PC-9 (cell line): ENCODE results near the gene RTEL1. TPM values are rescaled to one million over a fixed set of nuclear protein-coding genes. Genes with fewer than 3 reads are reported as not detected.
"Not testable (repeated sequence)": the region's sequence is repeated elsewhere in the genome, so short reads cannot be mapped to it uniquely, and the experiment has no call there.

Experiments
- BruUV-seq: library from RNA; stranded (reverse); fragments of 400-500 nt; replicated peaks from 2 replicates; lab custom pipeline; 2021; lab: Mats Ljungman, UMichigan
- CTCF ChIA-PET: fragments of 300-600 bp; sonication (Branson Sonifier 250); formaldehyde crosslinking; loops from one replicate; lab custom pipeline; 2022; ENCODE audit warnings: antibody characterized with exemption; lab: Charles Lee
- POLR2A ChIA-PET: fragments of 300-600 bp; sonication (Branson Sonifier 250); formaldehyde crosslinking; loops from one replicate; lab custom pipeline; 2022; ENCODE audit warnings: antibody characterized with exemption; ENCODE audit not compliant: unreplicated experiment; lab: Charles Lee
- DNase-seq, 2 experiments: peaks; one replicate each; pipeline versions ENCODE4 v3.0.0 to v3.0.0-alpha.2; 2015 to 2022; ENCODE audit warnings: mixed read lengths in 1 of 2
- H2AFZ ChIP-seq: fragments of 200-600 bp; sonication (generic); 2 replicates; pipeline ENCODE4 v1.8.1; 2017; ENCODE audit warnings: antibody characterized with exemption
- H3F3A ChIP-seq: fragments of 200-600 bp; sonication (generic); 2 replicates; pipeline ENCODE4 v1.8.1; 2017; ENCODE audit warnings: antibody characterized with exemption, mild to moderate bottlenecking, low read depth; ENCODE audit not compliant: insufficient read depth
- H3K27ac ChIP-seq: fragments of 200-600 bp; sonication (generic); 2 replicates; pipeline ENCODE4 v1.6.1; 2016; ENCODE audit warnings: mixed run types
- H3K27me3 ChIP-seq: fragments of 200-600 bp; sonication (generic); 2 replicates; pipeline ENCODE4 v1.6.1; 2016; ENCODE audit warnings: low read depth, mixed run types; ENCODE audit not compliant: insufficient read depth
- H3K36me3 ChIP-seq: fragments of 200-600 bp; sonication (generic); 2 replicates; pipeline ENCODE4 v1.6.1; 2016; ENCODE audit warnings: low read depth, mixed run types
- H3K4me1 ChIP-seq: fragments of 200-600 bp; sonication (generic); replicated peaks from 2 replicates; pipeline ENCODE4 v1.6.1; 2016; ENCODE audit warnings: mixed run types; ENCODE audit not compliant: insufficient read depth
- H3K4me2 ChIP-seq: fragments of 200-600 bp; sonication (generic); 2 replicates; pipeline ENCODE4 v1.6.1; 2017; ENCODE audit warnings: mixed run types
- H3K4me3 ChIP-seq: fragments of 200-600 bp; sonication (generic); 2 replicates; pipeline ENCODE4 v1.6.1; 2016; ENCODE audit warnings: mixed run types
- H3K79me2 ChIP-seq: fragments of 200-600 bp; sonication (generic); 2 replicates; pipeline ENCODE4 v1.6.1; 2017; ENCODE audit warnings: low read depth, mixed run types
- H3K9me2 ChIP-seq: fragments of 200-600 bp; sonication (generic); 2 replicates; pipeline ENCODE4 v1.8.1; 2017; ENCODE audit warnings: mild to moderate bottlenecking; ENCODE audit not compliant: insufficient read depth
- H3K9me3 ChIP-seq: fragments of 200-600 bp; sonication (generic); 2 replicates; pipeline ENCODE4 v1.8.1; 2016; ENCODE audit warnings: low read depth; ENCODE audit not compliant: insufficient read depth
- H4K20me1 ChIP-seq: fragments of 200-600 bp; sonication (generic); 2 replicates; pipeline ENCODE4 v1.8.1; 2017; ENCODE audit not compliant: insufficient read depth
- EZH2 ChIP-seq: fragments of 200-600 bp; sonication (generic); IDR thresholded peaks from 2 replicates; pipeline ENCODE4 v1.8.0; 2017; ENCODE audit warnings: antibody characterized with exemption, low read depth
- intact Hi-C: fragments of 100-400 bp; cut with micrococcal nuclease; formaldehyde crosslinking; loops from one replicate; pipeline ENCODE4 v1.10.0; 2022; ENCODE audit not compliant: unreplicated experiment
- total RNA-seq: library from RNA; stranded (reverse); gene quantifications from 2 replicates; pipeline ENCODE4 v1.2.3, GENCODE V29; 2021
- TF ChIP-seq, protein P1 (sequence below): fragments of 200-600 bp; sonication (generic); conservative IDR thresholded peaks from 2 replicates; pipeline ENCODE4 v1.6.1; 2017; ENCODE audit warnings: mixed run types, antibody characterized with exemption, mild to moderate bottlenecking, moderate library complexity

Gene RTEL1
- total RNA-seq, 1 experiment from 2014 or later: 36.0 TPM

DNA sequence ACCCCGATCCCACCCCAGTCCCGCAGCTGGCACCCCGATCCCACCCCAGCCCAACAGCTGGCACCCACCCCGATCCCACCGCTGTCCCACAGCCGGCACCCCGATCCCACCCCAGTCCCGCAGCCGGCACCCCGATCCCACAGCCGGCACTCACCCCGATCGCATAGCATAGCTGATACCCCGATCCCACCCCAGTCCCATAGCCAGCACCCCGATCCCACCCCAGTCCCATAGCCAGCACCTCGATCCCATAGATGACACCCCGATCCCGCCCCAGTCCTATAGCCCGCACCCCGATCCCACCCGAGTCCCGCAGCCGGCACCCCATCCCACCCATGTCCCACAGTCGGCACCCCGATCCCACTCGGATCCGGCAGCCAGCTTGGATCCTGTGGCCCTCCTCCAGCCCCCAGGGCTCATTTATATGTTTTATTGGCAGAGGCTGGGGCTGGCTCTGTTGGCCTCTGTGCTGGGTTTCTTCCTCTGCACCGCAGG, 30.3 kb upstream of the RTEL1 start:
- DNase-seq: no peak
- Histone ChIP-seq H3K36me3 (no peaks in the 10 kb centered on the region), H3K4me2 (peak overlapping the region; percentile 96), H3K4me3 (peak overlapping the region; percentile 92), H2AFZ (peak overlapping the region; percentile 92), H3K9me2 (no peaks in the 10 kb centered on the region), H3K9me3 (no peaks in the 10 kb centered on the region), H3K79me2 (peaks cover 61% of the 10 kb centered on the region), H3K27ac (peak overlapping the region; percentile 86), H3F3A (peaks cover 28% of the 10 kb centered on the region; the same call in 1 of the 2 replicates), H3K27me3 (no peaks in the 10 kb centered on the region), H3K4me1 (peaks cover 20% of the 10 kb centered on the region), H4K20me1 (no peaks in the 10 kb centered on the region)
- CTCF ChIA-PET: interaction anchor here (0.6 kb wide), 1 partner anchor 266 kb away, joined by 17 read pairs; no protein-coding TSS in a partner anchor
- no TSS peak for BruUV-seq
- POLR2A ChIA-PET: interaction anchor here (1.1 kb wide), 1 partner anchor 14 kb away, joined by 15 read pairs; no protein-coding TSS in a partner anchor
- TF ChIP-seq, protein P1, sequence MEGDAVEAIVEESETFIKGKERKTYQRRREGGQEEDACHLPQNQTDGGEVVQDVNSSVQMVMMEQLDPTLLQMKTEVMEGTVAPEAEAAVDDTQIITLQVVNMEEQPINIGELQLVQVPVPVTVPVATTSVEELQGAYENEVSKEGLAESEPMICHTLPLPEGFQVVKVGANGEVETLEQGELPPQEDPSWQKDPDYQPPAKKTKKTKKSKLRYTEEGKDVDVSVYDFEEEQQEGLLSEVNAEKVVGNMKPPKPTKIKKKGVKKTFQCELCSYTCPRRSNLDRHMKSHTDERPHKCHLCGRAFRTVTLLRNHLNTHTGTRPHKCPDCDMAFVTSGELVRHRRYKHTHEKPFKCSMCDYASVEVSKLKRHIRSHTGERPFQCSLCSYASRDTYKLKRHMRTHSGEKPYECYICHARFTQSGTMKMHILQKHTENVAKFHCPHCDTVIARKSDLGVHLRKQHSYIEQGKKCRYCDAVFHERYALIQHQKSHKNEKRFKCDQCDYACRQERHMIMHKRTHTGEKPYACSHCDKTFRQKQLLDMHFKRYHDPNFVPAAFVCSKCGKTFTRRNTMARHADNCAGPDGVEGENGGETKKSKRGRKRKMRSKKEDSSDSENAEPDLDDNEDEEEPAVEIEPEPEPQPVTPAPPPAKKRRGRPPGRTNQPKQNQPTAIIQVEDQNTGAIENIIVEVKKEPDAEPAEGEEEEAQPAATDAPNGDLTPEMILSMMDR: no peak
- TF ChIP-seq EZH2: no peak
- intact Hi-C loops: loop anchor here (1.0 kb wide), 3 partner anchors 89 to 351 kb away; partner anchors contain the start of gene TPD52L2

DNA sequence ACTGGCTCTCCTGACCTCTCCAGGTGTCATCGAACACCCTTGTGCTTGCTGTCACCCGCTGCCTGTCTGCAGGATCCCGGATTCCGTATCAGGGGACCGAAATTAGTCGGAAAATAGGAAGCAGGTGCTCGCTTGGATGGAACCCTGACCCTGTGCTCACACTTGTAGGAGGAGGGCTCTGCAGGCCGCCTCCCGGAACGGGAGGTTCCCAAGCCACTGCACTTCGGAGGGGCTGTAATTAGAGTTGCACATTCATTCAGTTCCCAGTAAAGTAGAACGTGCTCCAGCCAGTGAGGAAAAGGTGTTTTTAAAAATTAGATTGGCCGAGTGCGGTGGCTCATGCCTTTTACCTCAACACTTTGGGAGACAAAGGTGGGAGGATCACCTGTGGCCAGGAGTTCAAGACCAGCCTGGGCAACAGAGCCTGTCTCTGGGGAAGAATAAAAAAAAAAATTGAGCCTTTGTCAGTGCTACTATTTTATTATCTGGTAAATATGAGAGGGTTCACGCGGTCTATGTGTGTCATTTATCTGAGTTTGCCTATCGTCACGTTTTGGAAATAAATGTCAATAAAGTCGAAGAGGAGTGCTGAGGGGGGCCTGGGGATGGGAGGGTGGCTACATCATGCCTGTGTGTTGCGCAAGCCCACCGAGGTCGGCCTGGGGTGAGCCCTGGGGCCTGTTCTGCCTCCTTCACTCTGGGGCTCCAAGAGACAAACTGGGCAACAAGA, 29.7 kb upstream of the RTEL1 start:
- Histone ChIP-seq H3K4me2 (peak overlapping the region; percentile 96), H3K79me2 (peaks cover 55% of the 10 kb centered on the region), H3K27ac (peak overlapping the region; percentile 86), H3K4me3 (peak overlapping the region; percentile 92), H3K27me3 (no peaks in the 10 kb centered on the region), H3F3A (peaks cover 29% of the 10 kb centered on the region; the same call in 1 of the 2 replicates), H2AFZ (peak overlapping the region; percentile 92), H4K20me1 (no peaks in the 10 kb centered on the region), H3K9me3 (no peaks in the 10 kb centered on the region), H3K9me2 (no peaks in the 10 kb centered on the region), H3K36me3 (no peaks in the 10 kb centered on the region), H3K4me1 (peaks cover 20% of the 10 kb centered on the region)
- ChIA-PET CTCF (interaction anchor here (0.6 kb wide), 1 partner anchor 267 kb away, joined by 17 read pairs; no protein-coding TSS in a partner anchor), POLR2A (no interaction called here)
- BruUV-seq: TSS peak; percentile 71
- peak; percentile 83 for DNase-seq
- TF ChIP-seq, protein P1: no peak
- no peak for TF ChIP-seq EZH2
- intact Hi-C loops: loop anchor here (1.0 kb wide), 3 partner anchors 90 to 350 kb away; partner anchors contain the start of gene TPD52L2

DNA sequence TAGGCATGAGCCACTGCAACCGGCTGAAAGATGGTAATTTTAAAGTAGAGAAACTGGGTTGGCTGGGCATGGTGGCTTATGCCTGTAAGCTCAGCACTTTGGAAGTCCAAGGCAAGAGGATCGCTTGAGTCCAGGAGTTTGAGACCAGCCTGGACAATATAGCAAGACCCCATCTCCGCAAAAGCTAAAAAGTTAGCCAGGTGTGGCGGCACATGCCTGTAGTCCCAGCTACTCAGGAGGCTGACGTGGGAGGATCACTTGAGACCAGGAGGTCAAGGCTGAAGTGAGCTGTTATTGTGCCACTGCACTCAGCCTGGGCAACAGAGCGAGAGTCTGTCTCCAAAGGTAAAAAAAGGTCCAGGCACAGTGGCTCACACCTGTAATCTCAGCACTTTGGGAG, 27.2 kb upstream of the RTEL1 start:
- H3K4me2 ChIP-seq, H3K9me3 ChIP-seq, BruUV-seq, H2AFZ ChIP-seq, CTCF ChIA-PET, H4K20me1 ChIP-seq, H3K27me3 ChIP-seq, intact Hi-C loops, H3K36me3 ChIP-seq, H3K4me1 ChIP-seq, POLR2A ChIA-PET, H3K4me3 ChIP-seq, H3K27ac ChIP-seq, H3K9me2 ChIP-seq, DNase-seq: not testable (repeated sequence)
- Histone ChIP-seq H3F3A (peaks cover 29% of the 10 kb centered on the region; the same call in 1 of the 2 replicates), H3K79me2 (peaks cover 31% of the 10 kb centered on the region)

DNA sequence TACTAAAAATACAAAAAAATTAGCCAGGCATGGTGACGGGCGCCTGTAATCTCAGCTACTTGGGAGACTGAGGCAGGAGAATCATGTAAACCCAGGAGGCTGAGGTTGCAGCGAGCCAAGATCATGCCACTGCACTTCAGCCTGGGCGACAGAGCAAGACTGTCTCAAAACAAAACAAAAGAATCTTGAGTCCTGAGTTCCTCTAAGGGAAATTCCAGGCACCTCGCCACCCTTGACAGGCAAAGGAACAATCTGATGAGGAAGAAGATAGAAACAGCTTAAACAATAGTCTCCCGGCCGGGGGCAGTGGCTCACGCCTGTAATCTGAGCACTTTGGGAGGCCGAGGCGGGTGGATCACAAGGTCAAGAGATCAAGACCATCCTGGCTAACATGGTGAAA, 26.7 kb upstream of the RTEL1 start:
- DNase-seq: peak in 1 of 2 experiments; percentile 33
- H3K9me3 ChIP-seq, BruUV-seq, H4K20me1 ChIP-seq, CTCF ChIA-PET, intact Hi-C loops, H3K36me3 ChIP-seq, H3K27ac ChIP-seq, H2AFZ ChIP-seq, H3K4me2 ChIP-seq, H3K9me2 ChIP-seq, H3K4me3 ChIP-seq, H3K4me1 ChIP-seq, H3K27me3 ChIP-seq: not testable (repeated sequence)
- H3F3A ChIP-seq: peaks cover 32% of the 10 kb centered on the region; the same call in 1 of the 2 replicates
- POLR2A ChIA-PET: interaction anchor here (0.6 to 0.7 kb wide), 2 partner anchors 96 to 359 kb away, joined by 3 to 11 read pairs; no protein-coding TSS in a partner anchor
- peaks cover 26% of the 10 kb centered on the region for H3K79me2 ChIP-seq
